Kidney capillary endothelial cell (primary cell): Measurements from ENCODE around the gene ZNF135.

Experiments used
- DNase-seq: peaks from one replicate; pipeline ENCODE4 v3.0.0-alpha.2; 2018; ENCODE audit warnings: low spot score

The ZNF135 gene

GRCh38 chr19:58093071-58093470 lies 34.0 kb downstream of the ZNF135 start:
- DNase-seq = no peak

- no peak for DNase-seq
Measured at GRCh38 chr19:58095328-58095727, 36.2 kb downstream of the ZNF135 start.

- DNase-seq = no peak
Measured at GRCh38 chr19:58096884-58097283, 37.8 kb downstream of the ZNF135 start.

- DNase-seq = no peak
Measured at GRCh38 chr19:58097349-58097748, 38.3 kb downstream of the ZNF135 start.

- DNase-seq = peak; percentile 90
Measured at GRCh38 chr19:58097781-58098681, 38.9 kb downstream of the ZNF135 start, which contains the start of gene ZSCAN18. Gene ZSCAN18 (minus strand): TSS chr19:58098231. CDS start chr19:58090267, 7,964 bp downstream.

GRCh38 chr19:58098682-58098998 lies 39.6 kb downstream of the ZNF135 start:
- DNase-seq = no peak

- no peak for DNase-seq
Measured at GRCh38 chr19:58107778-58108545, 48.9 kb downstream of the ZNF135 start.

- no peak for DNase-seq
Measured at GRCh38 chr19:58108546-58108817, 49.4 kb downstream of the ZNF135 start.

- DNase-seq = no peak
Measured at GRCh38 chr19:58117841-58118575, 58.9 kb downstream of the ZNF135 start.

GRCh38 chr19:58118979-58119733 lies 60.1 kb downstream of the ZNF135 start:
- DNase-seq = no peak
